Nephron (organoid): ENCODE measurements around the gene HOXA4.
A peak's percentile ranks its signal among the peaks of the same experiment; 100 is the strongest.

Experiments used
- H3K27ac Mint-ChIP-seq, 3 experiments: 2 replicates each; pipeline ENCODE4 v1.8.0; 2020; ENCODE audit warnings: mixed read lengths in 3 of 3, mild to moderate bottlenecking in 2 of 3, moderate library complexity in 1 of 3
- H3K27me3 Mint-ChIP-seq: 2 replicates; pipeline ENCODE4 v1.8.0; 2021; ENCODE audit warnings: low read depth, mild to moderate bottlenecking, moderate library complexity, mixed read lengths
- H3K36me3 Mint-ChIP-seq: 2 replicates; pipeline ENCODE4 v1.8.0; 2020; ENCODE audit warnings: low read depth, mixed read lengths
- H3K4me1 Mint-ChIP-seq: 2 replicates; pipeline ENCODE4 v1.8.0; 2020; ENCODE audit warnings: mixed read lengths
- H3K4me3 Mint-ChIP-seq, 3 experiments: 2 replicates each; pipeline ENCODE4 v1.8.0; 2020; ENCODE audit warnings: mild to moderate bottlenecking in 3 of 3, mixed read lengths in 3 of 3, moderate library complexity in 2 of 3
- H3K9me3 Mint-ChIP-seq: 2 replicates; pipeline ENCODE4 v1.8.0; 2020; ENCODE audit warnings: mixed read lengths
- CTCF ChIP-seq, 3 experiments: fragments of 200-600 bp; sonication (generic); IDR thresholded peaks; one replicate each; pipeline ENCODE4 v1.5.0; 2021; ENCODE audit warnings: antibody characterized with exemption in 3 of 3; ENCODE audit not compliant: unreplicated experiment in 3 of 3

HOXA4 gene

DNA sequence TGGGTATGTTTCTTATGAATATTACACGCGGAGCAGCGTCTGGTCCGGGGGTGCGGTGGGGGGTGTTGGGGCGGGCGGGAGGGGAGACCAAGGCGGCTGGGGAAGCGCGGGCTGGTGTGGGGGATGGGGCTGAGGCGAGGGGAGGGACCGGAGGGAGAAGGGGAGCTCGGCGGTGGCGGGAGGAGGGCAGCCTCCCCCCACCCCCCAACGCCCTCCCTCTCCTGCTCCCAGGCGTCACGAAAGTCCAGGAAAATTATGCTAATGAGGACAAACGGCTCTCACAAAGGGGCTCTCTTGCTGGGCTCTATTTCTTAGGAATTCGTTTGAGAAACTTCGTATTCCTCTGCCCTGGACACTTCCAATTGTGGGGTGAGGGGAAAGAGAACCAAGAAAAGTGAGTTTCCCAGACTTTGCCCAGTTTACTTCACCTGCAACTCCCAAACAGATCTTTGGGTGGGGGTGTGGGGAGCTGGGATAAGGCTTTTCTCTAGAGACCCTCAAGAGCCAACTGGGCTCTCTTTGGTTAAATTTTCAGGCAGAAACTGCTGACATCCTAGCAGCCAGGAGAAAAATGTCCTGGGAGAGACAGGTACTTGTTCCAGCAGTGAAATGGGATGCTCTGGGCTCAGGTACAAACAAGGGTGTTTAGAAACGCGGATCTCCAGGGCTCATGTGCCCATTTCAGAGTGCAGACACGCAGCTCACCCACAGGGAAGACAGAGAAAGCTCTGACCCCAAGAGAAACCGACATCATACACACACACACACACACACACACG lies 16.4 kb downstream of the HOXA4 start:
- Mint-ChIP-seq H3K4me1 (peaks cover 65% of the 10 kb centered on the region), H3K27me3 (peaks cover 15% of the 10 kb centered on the region), H3K27ac (peak overlapping the region; percentile 98 to 100 (median 99)), H3K4me3 (peak overlapping the region; percentile 90 to 93 (median 91)), H3K36me3 (peaks cover 55% of the 10 kb centered on the region), H3K9me3 (no peaks in the 10 kb centered on the region)
- no peak for TF ChIP-seq CTCF (IDR thresholded peaks at IDR 0.05; ENCODE audit: unreplicated experiment in 3 of 3)

GRCh38 chr7:27112955-27113949 lies 17.3 kb downstream of the HOXA4 start:
- no peak for TF ChIP-seq CTCF (IDR thresholded peaks at IDR 0.05; ENCODE audit: unreplicated experiment in 3 of 3)
- H3K36me3 Mint-ChIP-seq = peaks cover 54% of the 10 kb centered on the region
- H3K27ac Mint-ChIP-seq = peak overlapping the region; percentile 99 to 100 (median 100)
- peaks cover 13% of the 10 kb centered on the region for H3K27me3 Mint-ChIP-seq
- no peaks in the 10 kb centered on the region for H3K9me3 Mint-ChIP-seq
- peak overlapping the region; percentile 96 to 99 (median 96) for H3K4me3 Mint-ChIP-seq
- peaks cover 65% of the 10 kb centered on the region for H3K4me1 Mint-ChIP-seq

GRCh38 chr7:27112361-27112760 lies 18.2 kb downstream of the HOXA4 start:
- no peak for TF ChIP-seq CTCF (IDR thresholded peaks at IDR 0.05; ENCODE audit: unreplicated experiment in 3 of 3)
- Mint-ChIP-seq H3K4me3 (peak overlapping the region; percentile 96 to 99 (median 96)), H3K9me3 (no peaks in the 10 kb centered on the region), H3K27ac (peak overlapping the region; percentile 99 to 100 (median 100)), H3K36me3 (peaks cover 53% of the 10 kb centered on the region), H3K4me1 (peaks cover 64% of the 10 kb centered on the region), H3K27me3 (peaks cover 9% of the 10 kb centered on the region)

DNA sequence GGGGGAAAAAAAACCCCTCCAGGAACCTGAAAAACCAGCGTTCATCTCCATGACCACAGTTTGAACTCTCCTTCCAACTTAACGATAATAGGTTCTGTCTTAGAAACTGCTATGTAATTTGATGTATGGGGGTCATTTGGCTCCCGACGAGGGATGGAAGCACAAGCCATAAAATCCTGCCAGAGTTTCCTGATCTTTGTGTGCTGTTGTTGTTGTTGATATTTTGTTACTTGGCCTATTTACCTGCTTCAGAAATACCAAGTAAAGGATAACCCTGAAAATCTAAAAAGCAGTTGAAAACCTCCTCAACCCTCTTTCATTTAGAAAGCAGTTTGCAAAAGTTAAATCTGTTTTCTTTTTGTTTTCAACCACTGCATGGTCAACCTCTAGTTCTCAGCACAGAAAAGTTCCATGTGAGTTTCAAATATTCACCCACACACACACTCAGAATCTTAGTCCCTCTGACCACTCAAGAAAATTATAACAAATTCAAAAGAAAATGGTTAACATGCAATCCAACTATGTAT lies 18.7 kb downstream of the HOXA4 start:
- Mint-ChIP-seq H3K4me1 (peaks cover 69% of the 10 kb centered on the region), H3K27ac (peak overlapping the region; percentile 99 to 100 (median 100)), H3K9me3 (no peaks in the 10 kb centered on the region), H3K36me3 (peaks cover 51% of the 10 kb centered on the region), H3K4me3 (peak overlapping the region; percentile 96 to 99 (median 96)), H3K27me3 (peaks cover 9% of the 10 kb centered on the region)
- no peak for TF ChIP-seq CTCF (IDR thresholded peaks at IDR 0.05; ENCODE audit: unreplicated experiment in 3 of 3)

GRCh38 chr7:27111042-27111750 lies 19.4 kb downstream of the HOXA4 start:
- H3K9me3 Mint-ChIP-seq = no peaks in the 10 kb centered on the region
- H3K4me1 Mint-ChIP-seq = peaks cover 66% of the 10 kb centered on the region
- peak overlapping the region; percentile 99 to 100 (median 100) for H3K27ac Mint-ChIP-seq
- peaks cover 6% of the 10 kb centered on the region for H3K27me3 Mint-ChIP-seq
- peaks cover 46% of the 10 kb centered on the region for H3K36me3 Mint-ChIP-seq
- TF ChIP-seq CTCF (IDR thresholded peaks at IDR 0.05; ENCODE audit: unreplicated experiment in 3 of 3) = no peak
- H3K4me3 Mint-ChIP-seq = peak overlapping the region; percentile 96 to 99 (median 96)
